ENCODE measurements around the gene KMT2C. TPM values are rescaled to one million over a fixed set of nuclear protein-coding genes. Genes with fewer than 3 reads are reported as not detected.

Gene KMT2C
- total RNA-seq, 1 donor from 2014 or later = 71.8 TPM

GRCh38 chr7:152120776-152121175 is 315.0 kb downstream of the KMT2C start:
- no peak for DNase-seq (ENCODE audit: extremely low spot score, unreplicated experiment)
- H3K9me3 Mint-ChIP-seq (ENCODE audit: unreplicated experiment) = peaks cover 16% of the 10 kb centered on the region
- H3K27me3 Mint-ChIP-seq (ENCODE audit: unreplicated experiment) = no peaks in the 10 kb centered on the region
- no peak overlapping the region for H3K27ac Mint-ChIP-seq (ENCODE audit: unreplicated experiment)
- no peaks in the 10 kb centered on the region for H3K4me1 Mint-ChIP-seq (ENCODE audit: unreplicated experiment)
- no peak for TF ChIP-seq CTCF (IDR thresholded peaks at IDR 0.05)
- peaks cover 74% of the 10 kb centered on the region for H3K36me3 Mint-ChIP-seq (ENCODE audit: unreplicated experiment)
- H3K4me3 Mint-ChIP-seq (ENCODE audit: unreplicated experiment) = no peak overlapping the region

- TF ChIP-seq CTCF (IDR thresholded peaks at IDR 0.05) = no peak
- Mint-ChIP-seq H3K36me3 (ENCODE audit: unreplicated experiment) (peaks cover 69% of the 10 kb centered on the region), H3K27ac (ENCODE audit: unreplicated experiment) (no peak overlapping the region), H3K4me1 (ENCODE audit: unreplicated experiment) (no peaks in the 10 kb centered on the region), H3K4me3 (ENCODE audit: unreplicated experiment) (no peak overlapping the region), H3K9me3 (ENCODE audit: unreplicated experiment) (peaks cover 12% of the 10 kb centered on the region), H3K27me3 (ENCODE audit: unreplicated experiment) (no peaks in the 10 kb centered on the region)
- no peak for DNase-seq (ENCODE audit: extremely low spot score, unreplicated experiment)
Observed at GRCh38 chr7:152120210-152120609, 315.6 kb downstream of the KMT2C start.

- no peak overlapping the region for H3K4me3 Mint-ChIP-seq (ENCODE audit: unreplicated experiment)
- H3K4me1 Mint-ChIP-seq (ENCODE audit: unreplicated experiment) = no peaks in the 10 kb centered on the region
- no peak overlapping the region for H3K27ac Mint-ChIP-seq (ENCODE audit: unreplicated experiment)
- no peak for TF ChIP-seq CTCF (IDR thresholded peaks at IDR 0.05)
- H3K36me3 Mint-ChIP-seq (ENCODE audit: unreplicated experiment) = peaks cover 56% of the 10 kb centered on the region
- no peaks in the 10 kb centered on the region for H3K9me3 Mint-ChIP-seq (ENCODE audit: unreplicated experiment)
- DNase-seq (ENCODE audit: extremely low spot score, unreplicated experiment) = no peak
- no peaks in the 10 kb centered on the region for H3K27me3 Mint-ChIP-seq (ENCODE audit: unreplicated experiment)
Observed at GRCh38 chr7:152117356-152117755, 318.4 kb downstream of the KMT2C start.

DNA sequence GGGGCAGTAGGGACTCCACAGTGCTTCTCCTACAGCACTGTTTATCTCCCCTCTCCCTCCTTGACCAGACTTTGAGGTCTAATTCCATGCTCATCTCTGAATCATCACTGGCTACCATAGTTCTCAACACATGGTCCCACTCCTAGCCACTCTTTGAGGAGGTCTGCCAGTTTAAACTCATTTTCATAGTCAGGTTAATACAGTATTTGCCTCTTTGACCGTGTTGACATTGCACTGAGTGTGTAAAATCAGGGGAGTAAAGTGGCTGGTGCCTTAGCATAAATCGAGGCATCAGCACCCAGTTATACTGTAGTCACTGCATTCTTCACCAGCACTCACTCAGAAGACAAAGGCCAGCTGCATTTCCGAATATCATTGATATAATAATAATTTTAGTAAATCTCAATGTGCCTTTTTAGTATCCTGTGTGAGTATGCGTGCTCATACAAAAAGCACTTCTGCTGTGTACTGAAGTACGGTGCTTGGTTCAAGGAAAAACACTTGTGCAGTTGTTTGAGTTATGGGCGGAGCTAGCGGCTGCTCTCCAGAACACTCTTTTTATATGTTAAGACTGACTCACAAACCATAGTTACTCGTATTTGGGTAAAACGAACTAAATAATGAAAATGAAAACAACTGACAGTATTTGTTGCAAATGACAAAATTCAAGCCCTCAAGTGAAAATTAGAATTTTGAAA is 320.6 kb downstream of the KMT2C start:
- Mint-ChIP-seq H3K9me3 (ENCODE audit: unreplicated experiment) (no peaks in the 10 kb centered on the region), H3K4me1 (ENCODE audit: unreplicated experiment) (no peaks in the 10 kb centered on the region), H3K27me3 (ENCODE audit: unreplicated experiment) (no peaks in the 10 kb centered on the region), H3K4me3 (ENCODE audit: unreplicated experiment) (no peak overlapping the region), H3K36me3 (ENCODE audit: unreplicated experiment) (peaks cover 43% of the 10 kb centered on the region), H3K27ac (ENCODE audit: unreplicated experiment) (no peak overlapping the region)
- DNase-seq (ENCODE audit: extremely low spot score, unreplicated experiment) = no peak
- no peak for TF ChIP-seq CTCF (IDR thresholded peaks at IDR 0.05)

GRCh38 chr7:152112829-152113228 is 323.0 kb downstream of the KMT2C start:
- H3K4me1 Mint-ChIP-seq (ENCODE audit: unreplicated experiment) = no peaks in the 10 kb centered on the region
- no peak overlapping the region for H3K27ac Mint-ChIP-seq (ENCODE audit: unreplicated experiment)
- peaks cover 34% of the 10 kb centered on the region for H3K36me3 Mint-ChIP-seq (ENCODE audit: unreplicated experiment)
- no peaks in the 10 kb centered on the region for H3K9me3 Mint-ChIP-seq (ENCODE audit: unreplicated experiment)
- H3K27me3 Mint-ChIP-seq (ENCODE audit: unreplicated experiment) = no peaks in the 10 kb centered on the region
- H3K4me3 Mint-ChIP-seq (ENCODE audit: unreplicated experiment) = no peak overlapping the region
- TF ChIP-seq CTCF (IDR thresholded peaks at IDR 0.05) = no peak
- no peak for DNase-seq (ENCODE audit: extremely low spot score, unreplicated experiment)
